Cerebellar cortex (tissue), 1 donor: Measurements from ENCODE around the gene SASH1.

Experiments
- DNase-seq: peaks from one replicate; pipeline ENCODE4 v3.0.0-alpha.2; 2015; ENCODE audit warnings: low spot score

Gene SASH1

DNA sequence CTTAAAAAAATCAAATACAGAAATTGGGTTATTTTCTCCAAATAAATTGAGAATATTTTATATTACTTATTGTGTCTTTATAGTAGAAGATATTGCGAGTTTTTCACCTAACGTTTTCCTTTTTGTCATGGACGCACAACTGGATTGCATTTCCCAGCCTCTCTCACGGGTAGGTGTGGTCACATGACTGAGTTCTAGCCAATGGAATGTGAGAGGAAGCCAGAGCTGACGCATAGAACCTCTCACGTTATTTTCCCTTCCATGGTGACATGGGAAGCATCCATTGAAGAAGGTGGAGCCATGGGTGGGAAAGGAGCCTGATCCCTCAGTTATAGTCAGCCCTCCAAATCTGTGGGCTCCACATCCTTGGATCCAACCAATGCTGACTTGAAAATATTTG, 248.2 kb downstream of the SASH1 start:
- no peak for DNase-seq

DNA sequence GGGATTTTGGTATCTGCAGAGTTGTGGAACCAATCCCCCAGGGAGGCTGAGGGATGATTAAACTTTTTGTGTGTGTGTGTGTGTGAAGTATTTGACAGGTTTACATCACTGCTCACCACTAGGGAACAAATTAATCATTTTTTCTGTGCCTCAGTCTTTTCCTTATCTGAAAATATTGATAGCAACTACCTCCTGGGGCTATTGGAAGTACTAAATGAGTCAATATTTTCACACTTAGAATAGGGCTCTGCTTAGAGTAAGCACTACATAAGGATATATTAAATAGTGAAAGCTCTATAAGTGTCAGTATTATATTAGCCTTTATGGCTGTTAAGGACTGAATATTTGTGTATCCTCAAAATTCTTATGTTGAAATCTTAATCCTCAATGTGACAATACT, 249.0 kb downstream of the SASH1 start:
- no peak for DNase-seq

DNA sequence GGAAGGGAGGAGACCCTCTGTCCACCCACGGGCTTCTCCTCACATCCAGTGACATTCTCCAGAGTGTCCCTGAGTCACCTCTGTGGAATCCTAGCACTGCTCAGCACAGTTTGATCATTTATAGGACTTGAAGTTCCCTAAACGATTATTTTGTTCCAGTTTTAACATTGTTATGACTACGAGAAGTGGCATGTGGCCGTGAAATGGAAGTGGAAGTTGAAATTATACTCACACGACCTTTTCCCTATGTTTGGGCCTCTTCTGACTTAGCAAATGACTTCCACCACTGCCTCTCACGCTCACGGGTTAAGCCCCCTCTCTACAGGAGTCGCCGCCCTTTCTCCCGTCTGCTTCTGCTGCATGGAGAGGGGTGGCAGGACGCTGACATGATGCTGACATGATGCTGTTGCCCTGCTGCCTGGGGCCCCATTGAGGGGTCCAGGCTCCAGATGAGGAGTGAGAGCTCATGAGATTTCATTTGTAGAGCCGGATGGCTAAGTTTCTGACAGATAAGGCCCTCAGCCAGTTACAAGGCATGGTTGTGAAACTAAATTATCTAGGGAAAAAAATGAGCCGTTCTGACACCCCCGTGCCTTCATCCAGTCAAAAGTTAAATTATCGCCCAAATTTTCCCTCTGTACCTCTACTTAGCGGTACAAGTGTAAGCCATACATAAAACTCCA, 250.6 kb downstream of the SASH1 start:
- no peak for DNase-seq

DNA sequence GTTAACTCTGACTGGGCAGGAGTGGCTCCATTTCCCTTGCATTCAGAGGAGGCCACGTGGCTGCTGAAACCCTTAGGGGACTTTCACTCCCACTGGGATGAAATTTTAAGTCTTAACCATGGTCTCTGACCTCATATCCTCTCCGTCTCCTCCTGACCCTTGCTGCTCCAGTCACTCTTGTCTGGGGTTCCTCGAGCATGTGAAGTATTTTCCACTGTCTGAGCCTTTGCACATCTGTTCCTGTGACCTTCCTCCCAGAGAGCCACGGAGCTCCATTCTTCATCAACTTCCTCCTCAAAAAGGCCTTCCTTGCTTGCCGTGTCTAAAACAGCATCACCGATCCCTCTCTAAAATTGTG, 251.2 kb downstream of the SASH1 start:
- no peak for DNase-seq

DNA sequence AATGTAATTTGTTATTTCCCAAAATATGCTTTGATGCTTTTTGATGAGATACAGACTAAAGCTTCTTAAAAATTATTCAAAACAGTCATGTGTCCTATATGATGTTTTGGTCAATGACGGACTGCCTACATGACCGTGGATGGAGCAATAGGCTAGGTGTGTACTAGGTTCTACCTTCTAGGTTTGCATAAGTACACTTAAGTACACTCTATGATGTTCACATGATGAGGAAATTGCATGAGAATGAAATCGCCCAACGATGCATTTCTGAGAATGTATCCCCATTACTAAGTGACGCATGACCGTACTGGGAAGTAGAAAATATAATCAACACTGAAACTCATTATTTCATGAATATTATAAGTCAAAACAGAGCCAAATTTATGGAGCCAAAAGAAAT, 252.9 kb downstream of the SASH1 start:
- no peak for DNase-seq

DNA sequence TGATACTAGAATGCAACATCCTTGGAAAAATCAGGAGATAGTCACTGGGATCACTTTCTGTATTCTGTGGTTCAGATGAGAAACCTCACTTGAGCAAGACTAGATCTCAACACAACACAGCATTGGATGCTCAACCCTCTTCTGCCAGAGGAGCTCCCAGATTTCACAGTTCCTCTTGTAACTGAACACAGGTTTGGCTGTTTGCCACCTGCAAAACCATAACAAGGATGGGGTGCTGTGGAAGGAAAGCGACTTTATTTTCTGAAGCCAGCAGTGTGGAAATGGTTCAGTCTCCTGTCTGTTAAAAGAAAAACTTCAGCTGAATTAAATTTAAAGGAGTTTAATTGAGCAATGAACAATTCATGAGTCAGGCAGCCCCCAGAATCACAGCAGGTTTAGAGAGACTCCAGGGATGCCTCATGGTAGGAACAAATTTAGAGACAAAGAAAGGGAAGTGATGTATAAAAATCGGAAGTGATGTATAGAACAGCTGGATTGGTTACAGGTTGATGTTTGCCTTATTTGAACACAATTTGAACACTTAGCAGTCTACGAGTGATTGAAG, 254.3 kb downstream of the SASH1 start:
- DNase-seq, result no peak

DNA sequence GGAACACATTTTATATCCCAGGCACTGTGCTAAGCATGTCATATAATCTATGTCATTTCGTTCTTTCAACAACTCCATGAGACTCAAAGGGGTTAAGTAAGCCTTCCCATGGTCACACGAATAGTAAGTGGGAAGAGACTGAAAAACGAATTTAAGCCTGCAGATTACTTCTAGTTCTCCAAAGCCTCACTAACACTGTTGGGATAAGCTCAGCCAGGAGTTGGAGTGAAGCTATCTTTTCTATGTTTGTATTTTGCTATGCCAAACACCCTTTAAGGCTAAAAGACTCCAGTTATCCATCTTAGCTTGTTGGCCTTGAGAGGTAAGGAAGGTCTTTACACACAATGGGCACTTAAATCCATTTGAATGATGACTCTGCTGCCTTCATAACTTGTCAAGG, 256.1 kb downstream of the SASH1 start:
- no peak for DNase-seq

DNA sequence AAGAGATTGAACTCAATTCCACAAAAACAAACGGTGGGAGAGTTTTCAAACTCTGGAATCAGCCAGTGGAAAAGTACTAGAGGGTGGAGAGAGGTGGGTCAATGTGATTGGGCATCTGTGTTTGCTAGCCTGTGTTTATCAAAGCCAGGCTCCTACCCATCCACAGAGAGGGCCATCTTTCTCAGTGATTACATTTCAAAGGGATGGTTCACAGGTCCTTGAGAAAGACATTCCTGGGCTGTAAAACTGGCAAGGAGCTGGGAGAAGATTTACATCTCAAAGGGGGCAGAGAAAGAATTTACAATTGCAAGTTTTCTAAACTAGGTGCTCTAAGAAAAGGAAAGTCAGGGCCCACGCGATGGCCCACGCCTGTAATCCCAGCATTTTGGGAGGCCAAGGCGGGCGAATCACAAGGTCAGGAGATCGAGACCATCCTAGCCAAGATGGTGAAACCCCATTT, 257.4 kb downstream of the SASH1 start:
- no peak for DNase-seq
